ENCODE data around the gene PPM1L.

- TF ChIP-seq POLR2A (IDR thresholded peaks at IDR 0.05; ENCODE audit: low read depth, low read length) (no peak), POLR2AphosphoS5 (IDR thresholded peaks at IDR 0.05; ENCODE audit: low read depth, low read length) (no peak), SPI1 (IDR thresholded peaks at IDR 0.05; ENCODE audit: low read depth, low read length) (no peak), PAX5 (IDR thresholded peaks at IDR 0.05; ENCODE audit: insufficient read depth, low read length, severe bottlenecking) (no peak), POU2F2 (IDR thresholded peaks at IDR 0.05; ENCODE audit: low read depth, low read length) (no peak), TAF1 (IDR thresholded peaks at IDR 0.05; ENCODE audit: low read depth, low read length) (no peak)
Observed at GRCh38 chr3:161038725-161039124, 282.7 kb downstream of the PPM1L start.

Measured in GM12891 (cell line).